Measurements from ENCODE around the gene SPTBN1. TPM values are rescaled to one million over a fixed set of nuclear protein-coding genes. Genes with fewer than 3 reads are reported as not detected.

Gene SPTBN1
- total and polyA plus RNA-seq, 2 of the 13 experiments (the other 11 are each of a cell fraction or from before 2014, with no cell fraction given): 123 to 299 TPM

DNA sequence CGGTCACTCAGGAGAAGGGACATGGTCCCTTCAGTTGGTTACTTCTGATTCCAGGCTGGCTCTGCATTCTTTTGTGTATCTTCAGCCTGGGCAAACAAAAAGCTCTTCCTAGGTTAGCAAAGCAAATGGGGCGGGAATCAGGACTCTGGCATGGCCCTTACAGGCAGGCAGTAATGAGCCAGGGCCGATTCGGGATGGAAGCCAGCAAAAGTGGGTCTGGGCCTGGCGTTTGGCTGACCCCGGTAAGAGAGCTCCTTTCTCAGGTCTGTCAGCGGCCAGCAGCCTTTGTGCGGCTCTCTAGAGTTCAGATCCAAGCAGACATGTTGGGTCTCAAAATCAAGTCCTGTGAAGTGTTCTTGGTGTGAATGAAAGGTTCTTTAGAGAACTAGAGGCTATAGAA is 185.9 kb downstream of the SPTBN1 start:
- 92% methylated on average over 8 of the region's 8 CpGs for WGBS (ENCODE audit: low lambda C conversion rate)
- Histone ChIP-seq H3K4me1 (ENCODE audit: insufficient read depth, low read length) (peaks cover 30% of the 10 kb centered on the region), H3K9me3 (ENCODE audit: low read length) (no peaks in the 10 kb centered on the region), H3K4me3 (replicated peaks in 1 of 3; ENCODE audit: insufficient read depth in 1 of 3, low read depth in 2 of 3, low read length in 3 of 3) (no peak overlapping the region), H3K27me3 (ENCODE audit: control insufficient read depth in 1 of 2, insufficient read depth in 2 of 2, low read length in 2 of 2) (no peaks in the 10 kb centered on the region), H3K9ac (ENCODE audit: insufficient read depth, low read depth, low read length) (no peak overlapping the region), H3K36me3 (replicated peaks in 1 of 2; ENCODE audit: control insufficient read depth in 1 of 2, insufficient read depth in 2 of 2, low read length in 2 of 2) (peaks cover 76 to 97% of the 10 kb centered on the region in 2 experiments), H4K20me1 (ENCODE audit: insufficient read depth, low read length) (peaks cover 24% of the 10 kb centered on the region), H2AFZ (ENCODE audit: low read length) (no peak overlapping the region), H3K79me2 (ENCODE audit: insufficient read depth, low read length) (peaks cover 23% of the 10 kb centered on the region), H3K27ac (ENCODE audit: extremely low read length, insufficient read depth, low read length) (peak overlapping the region; percentile 6), H3K4me2 (ENCODE audit: low read depth, low read length) (no peak overlapping the region)
- no peak for FAIRE-seq
- no peak for DNase-seq (ENCODE audit: low spot score)
- intact Hi-C loops (cut with micrococcal nuclease; ENCODE audit: unreplicated experiment): loop anchor here (5.0 kb wide), 1 partner anchor 120 kb away; no protein-coding TSS in a partner anchor
- TF ChIP-seq EEA1 (CRISPR knock-in tag; IDR thresholded peaks at IDR 0.05; ENCODE audit: borderline replicate concordance): no peak
- TF ChIP-seq ZNF160 (CRISPR knock-in tag; IDR thresholded peaks at IDR 0.05): no peak
- no peak for TF ChIP-seq MXI1 (IDR thresholded peaks at IDR 0.05; ENCODE audit: borderline replicate concordance, low read depth, low read length)
- TF ChIP-seq PITX1 (CRISPR knock-in tag; IDR thresholded peaks at IDR 0.05): no peak
- TF ChIP-seq ZNF124 (CRISPR knock-in tag; IDR thresholded peaks at IDR 0.05): no peak
- no peak for TF ChIP-seq MAF1 (CRISPR knock-in tag; IDR thresholded peaks at IDR 0.05; ENCODE audit: borderline replicate concordance)
- no peak for TF ChIP-seq ZNF251 (CRISPR knock-in tag; IDR thresholded peaks at IDR 0.05)
- no peak for TF ChIP-seq AKAP8 (CRISPR knock-in tag; IDR thresholded peaks at IDR 0.05)
- peak; percentile 38 for TF ChIP-seq ZNF687 (CRISPR knock-in tag; IDR thresholded peaks at IDR 0.05)
- TF ChIP-seq FOXJ3 (CRISPR knock-in tag; IDR thresholded peaks at IDR 0.05; ENCODE audit: borderline replicate concordance): no peak
- TF ChIP-seq RBM22 (optimal IDR thresholded peaks at IDR 0.05; ENCODE audit: low read length): peak; percentile 97
- TF ChIP-seq NR1H2 (CRISPR knock-in tag; IDR thresholded peaks at IDR 0.05; ENCODE audit: borderline replicate concordance, low read depth): no peak
- TF ChIP-seq ZNF678 (CRISPR knock-in tag; IDR thresholded peaks at IDR 0.05): no peak
- TF ChIP-seq POLR2G (IDR thresholded peaks at IDR 0.05; ENCODE audit: low read depth, low read length): 0 out of 2 replicates have a peak, but pooled peaks have one; percentile 32
- TF ChIP-seq, protein P1, sequence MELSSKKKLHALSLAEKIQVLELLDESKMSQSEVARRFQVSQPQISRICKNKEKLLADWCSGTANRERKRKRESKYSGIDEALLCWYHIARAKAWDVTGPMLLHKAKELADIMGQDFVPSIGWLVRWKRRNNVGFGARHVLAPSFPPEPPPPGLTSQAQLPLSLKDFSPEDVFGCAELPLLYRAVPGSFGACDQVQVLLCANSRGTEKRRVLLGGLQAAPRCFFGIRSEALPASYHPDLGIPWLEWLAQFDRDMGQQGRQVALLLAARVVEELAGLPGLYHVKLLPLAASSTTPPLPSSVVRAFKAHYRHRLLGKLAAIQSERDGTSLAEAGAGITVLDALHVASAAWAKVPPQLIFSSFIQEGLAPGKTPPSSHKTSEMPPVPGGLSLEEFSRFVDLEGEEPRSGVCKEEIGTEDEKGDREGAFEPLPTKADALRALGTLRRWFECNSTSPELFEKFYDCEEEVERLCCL (CRISPR knock-in tag; IDR thresholded peaks at IDR 0.05; ENCODE audit: borderline replicate concordance): no peak
- no peak for TF ChIP-seq SRF (IDR thresholded peaks at IDR 0.05; ENCODE audit: low read depth, low read length)
- TF ChIP-seq ZFP36L1 (CRISPR knock-in tag; IDR thresholded peaks at IDR 0.05): no peak
- POLR2A ChIA-PET: interaction anchor here (0.7 kb wide), 1 partner anchor 84 kb away, joined by 3 read pairs; no protein-coding TSS in a partner anchor
- in situ Hi-C loops (cut with HindIII; ENCODE audit: extremely low pct_ligation_motif_present, low pct_unique_long_range_greater_than_20kb): no loop called here
- no peak for ATAC-seq
- BruUV-seq (replicated peaks): no TSS peak
- CTCF ChIA-PET (ENCODE audit: low intra/inter-chr PET ratio, low total read pairs): no interaction called here
